Gastroesophageal sphincter (tissue), 4 donors: ENCODE measurements around the gene NCKAP5. TPM values are rescaled to one million over a fixed set of nuclear protein-coding genes. Genes with fewer than 3 reads are reported as not detected.

Source experiments
- ATAC-seq: fragments of 150-250 bp; one replicate; pipeline ENCODE4 v1.9.1; 2016; ENCODE audit warnings: mild to moderate bottlenecking, moderate library complexity
- H3K27ac ChIP-seq, 4 donors: fragments of 200-600 bp; sonication (generic) in 3 of 4; 1 replicate in 3 of 4; 2 replicates in 1 of 4; pipeline ENCODE4 v1.5.1; 2016 to 2019
- H3K27me3 ChIP-seq: fragments of 200-600 bp; sonication (generic); one replicate; pipeline ENCODE4 v1.5.1; 2019
- H3K36me3 ChIP-seq, 2 donors: fragments of 200-600 bp; sonication (generic); one replicate each; pipeline ENCODE4 v1.5.1; 2019; ENCODE audit warnings: control low read depth in 1 of 2
- H3K4me1 ChIP-seq, 3 donors: fragments of 200-600 bp; sonication (generic); 1 replicate in 2 of 3; 2 replicates in 1 of 3; pipeline ENCODE4 v1.5.1; 2016 to 2019; ENCODE audit warnings: control low read depth in 2 of 3
- H3K4me3 ChIP-seq, 2 donors: fragments of 200-600 bp; sonication (generic); one replicate each; pipeline ENCODE4 v1.5.1; 2019; ENCODE audit warnings: mild to moderate bottlenecking in 1 of 2, moderate library complexity in 1 of 2
- H3K9me3 ChIP-seq, 3 donors: fragments of 200-600 bp; sonication (generic); one replicate each; pipeline ENCODE4 v1.5.1; 2017 to 2019; ENCODE audit warnings: control low read depth in 2 of 3
- EP300 ChIP-seq: sonication (generic); formaldehyde crosslinking; IDR thresholded peaks from one replicate; pipeline ENCODE4 v1.6.1; 2017; ENCODE audit warnings: antibody characterized with exemption, mild to moderate bottlenecking
- POLR2A ChIP-seq, 2 donors: fragments of 450-650 bp; IDR thresholded peaks; one replicate each; pipeline ENCODE4 v1.6.1; 2017; ENCODE audit warnings: antibody characterized with exemption in 2 of 2, mild to moderate bottlenecking in 2 of 2, moderate library complexity in 1 of 2
- POLR2AphosphoS5 ChIP-seq: sonication (generic); formaldehyde crosslinking; IDR thresholded peaks from one replicate; pipeline ENCODE4 v1.6.1; 2017; ENCODE audit warnings: antibody characterized with exemption
- WGBS, 2 donors: methylation state at CpG; one replicate each; pipeline ENCODE4 v1.1.5; 2018; ENCODE audit warnings: low coverage in 1 of 2; 5-methylcytosine and 5-hydroxymethylcytosine counted together
- total RNA-seq, 4 donors: library from RNA; depleted of rRNA; stranded (reverse); fragments of >200 nt; gene quantifications; one replicate each; pipeline ENCODE4 v1.1.0, GENCODE V29; 2016
- TF ChIP-seq, protein P1 (sequence below), 4 experiments: fragments of 200-600 bp in 2 of 4; fragments of 450-650 bp in 2 of 4; sonication (generic) in 1 of 4; IDR thresholded peaks; one replicate each; pipeline ENCODE4 v1.5.1; 2017 to 2019; ENCODE audit warnings: antibody characterized with exemption in 4 of 4, mild to moderate bottlenecking in 2 of 4, moderate library complexity in 2 of 4

NCKAP5 gene
- total RNA-seq, 4 donors from 2014 or later = 0.16 to 0.57 (median 0.33) TPM

DNA sequence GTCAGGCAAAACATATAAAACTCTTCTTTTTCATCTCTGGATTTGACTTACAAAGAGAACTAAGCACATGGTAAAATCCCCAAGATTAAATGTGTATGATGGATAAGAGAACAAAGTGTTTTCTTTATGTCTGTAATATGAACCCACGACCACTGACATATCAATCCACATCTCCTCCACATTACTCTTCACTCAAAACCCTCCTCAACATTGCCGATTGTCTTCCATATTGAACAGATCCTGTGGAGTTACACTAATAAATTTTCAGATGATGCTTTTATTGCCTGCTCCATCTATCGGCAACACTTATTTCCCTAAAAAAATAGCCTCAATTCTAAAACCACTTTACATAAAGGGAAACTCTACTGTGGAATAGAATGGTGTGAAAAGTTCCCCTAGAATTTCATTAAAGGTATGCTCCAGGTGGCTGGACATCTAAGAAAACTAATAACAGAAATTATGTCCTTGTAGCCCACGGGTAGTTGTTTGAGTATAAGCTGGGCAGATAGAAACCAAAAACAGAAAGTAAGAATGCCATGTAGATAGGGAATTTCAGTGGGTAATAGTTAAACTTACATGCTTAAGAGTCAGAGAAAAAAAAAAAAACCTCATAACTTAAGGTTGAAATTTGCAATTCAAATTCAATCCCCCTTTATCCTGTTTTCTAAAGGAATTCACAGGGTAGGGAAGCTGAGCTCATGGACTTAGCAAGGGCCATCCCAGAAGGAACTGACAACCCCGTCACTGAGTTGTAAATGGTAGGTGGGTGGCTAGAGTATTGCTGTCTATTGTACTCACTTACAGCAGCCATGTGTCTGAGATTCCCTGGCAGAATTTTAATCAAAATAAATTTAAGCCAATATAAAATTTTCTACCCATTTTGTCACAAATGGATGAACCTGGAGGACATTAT lies 592.8 kb downstream of the NCKAP5 start:
- no peaks in the 10 kb centered on the region for H3K27me3 ChIP-seq
- WGBS, 2 donors = 84 to 89% methylated on average over 5 of the region's 5 CpGs
- H3K4me1 ChIP-seq = peaks cover 0 to 8% (median 3%) of the 10 kb centered on the region in 3 donors
- no peaks in the 10 kb centered on the region for H3K36me3 ChIP-seq
- TF ChIP-seq, protein P1, sequence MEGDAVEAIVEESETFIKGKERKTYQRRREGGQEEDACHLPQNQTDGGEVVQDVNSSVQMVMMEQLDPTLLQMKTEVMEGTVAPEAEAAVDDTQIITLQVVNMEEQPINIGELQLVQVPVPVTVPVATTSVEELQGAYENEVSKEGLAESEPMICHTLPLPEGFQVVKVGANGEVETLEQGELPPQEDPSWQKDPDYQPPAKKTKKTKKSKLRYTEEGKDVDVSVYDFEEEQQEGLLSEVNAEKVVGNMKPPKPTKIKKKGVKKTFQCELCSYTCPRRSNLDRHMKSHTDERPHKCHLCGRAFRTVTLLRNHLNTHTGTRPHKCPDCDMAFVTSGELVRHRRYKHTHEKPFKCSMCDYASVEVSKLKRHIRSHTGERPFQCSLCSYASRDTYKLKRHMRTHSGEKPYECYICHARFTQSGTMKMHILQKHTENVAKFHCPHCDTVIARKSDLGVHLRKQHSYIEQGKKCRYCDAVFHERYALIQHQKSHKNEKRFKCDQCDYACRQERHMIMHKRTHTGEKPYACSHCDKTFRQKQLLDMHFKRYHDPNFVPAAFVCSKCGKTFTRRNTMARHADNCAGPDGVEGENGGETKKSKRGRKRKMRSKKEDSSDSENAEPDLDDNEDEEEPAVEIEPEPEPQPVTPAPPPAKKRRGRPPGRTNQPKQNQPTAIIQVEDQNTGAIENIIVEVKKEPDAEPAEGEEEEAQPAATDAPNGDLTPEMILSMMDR (IDR thresholded peaks at IDR 0.05) = no peak
- TF ChIP-seq POLR2A (IDR thresholded peaks at IDR 0.05) (no peak), POLR2AphosphoS5 (no peak), EP300 (no peak)
- H3K27ac ChIP-seq = no peak overlapping the region
- no peak overlapping the region for H3K4me3 ChIP-seq
- no peaks in the 10 kb centered on the region for H3K9me3 ChIP-seq
- no peak for ATAC-seq

DNA sequence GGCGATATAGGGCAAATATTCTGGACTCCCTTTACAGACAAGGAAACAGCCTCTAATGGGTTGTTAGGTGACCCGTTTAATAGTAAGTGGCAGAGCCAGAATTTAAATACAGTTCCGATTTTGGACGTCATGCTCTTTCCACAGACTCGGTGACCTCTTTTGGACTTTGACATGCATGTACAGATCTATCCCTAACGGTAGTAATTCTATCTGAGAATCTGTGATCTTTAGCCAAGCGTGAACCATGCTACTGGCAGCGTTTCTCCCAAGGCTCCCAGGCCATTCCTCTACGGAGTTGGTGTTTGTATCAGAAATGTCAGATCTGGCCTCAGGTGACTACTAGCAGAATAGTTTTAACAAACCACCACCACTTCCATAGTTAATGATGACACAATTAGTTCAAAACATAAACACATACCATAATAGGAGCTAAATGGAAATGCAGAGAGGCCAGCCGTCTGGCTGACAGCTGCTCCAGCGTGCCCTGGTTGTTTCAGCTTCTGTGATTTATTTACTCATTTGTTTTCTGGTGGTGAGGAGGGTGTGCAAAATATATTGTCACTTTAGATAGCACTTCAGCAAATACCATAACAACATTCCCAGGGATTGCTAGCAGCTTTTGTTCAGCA lies 593.7 kb downstream of the NCKAP5 start:
- ATAC-seq = no peak
- Histone ChIP-seq H3K27ac (no peak overlapping the region), H3K27me3 (no peaks in the 10 kb centered on the region), H3K9me3 (no peaks in the 10 kb centered on the region), H3K4me3 (no peak overlapping the region), H3K4me1 (peaks cover 0 to 8% (median 3%) of the 10 kb centered on the region in 3 donors), H3K36me3 (no peaks in the 10 kb centered on the region)
- TF ChIP-seq POLR2AphosphoS5 (no peak), EP300 (no peak), POLR2A (IDR thresholded peaks at IDR 0.05) (no peak)
- TF ChIP-seq, protein P1 (IDR thresholded peaks at IDR 0.05) = no peak
- 32 to 49% methylated on average over 10 to 11 of the region's 11 CpGs for WGBS, 2 donors

DNA sequence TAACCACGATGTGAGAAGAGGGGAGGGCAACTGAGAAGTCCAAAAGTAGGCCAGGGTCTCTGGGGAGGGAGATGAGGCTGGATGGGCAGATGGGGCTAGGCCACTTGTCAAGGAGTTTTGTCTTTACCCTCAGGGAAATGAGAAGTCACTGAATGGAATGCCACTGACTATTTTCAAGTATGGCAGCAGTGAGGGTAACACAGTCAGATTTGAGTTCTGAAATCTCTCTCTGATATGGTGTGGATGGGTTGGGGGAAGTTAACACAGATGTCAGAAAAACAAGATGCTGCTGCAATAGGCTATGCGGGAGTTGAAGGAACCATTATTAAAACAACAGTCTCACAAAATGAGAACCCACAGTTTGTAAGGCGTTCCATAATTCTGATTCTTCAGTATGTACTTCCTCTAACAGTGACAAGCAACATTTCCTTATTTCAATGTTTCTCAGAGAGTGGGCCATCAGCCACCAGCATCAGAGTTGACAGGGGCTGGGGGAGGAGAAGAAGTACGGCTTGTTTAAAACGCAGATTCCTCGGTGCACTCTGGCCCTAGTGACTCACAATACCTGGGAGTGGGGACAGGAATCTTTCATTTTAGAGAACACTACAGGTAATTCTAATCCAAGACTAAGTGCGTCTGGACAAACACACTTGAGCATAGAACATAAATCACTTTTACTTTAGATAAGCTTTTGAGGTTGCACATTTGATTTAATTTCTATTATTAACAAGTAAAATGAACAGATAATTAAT lies 596.8 kb downstream of the NCKAP5 start:
- peaks cover 0 to 8% (median 3%) of the 10 kb centered on the region in 3 donors for H3K4me1 ChIP-seq
- no peak for TF ChIP-seq POLR2A (IDR thresholded peaks at IDR 0.05)
- TF ChIP-seq POLR2AphosphoS5 = no peak
- TF ChIP-seq, protein P1 (IDR thresholded peaks at IDR 0.05) = no peak
- no peak for TF ChIP-seq EP300
- no peak for ATAC-seq
- no peak overlapping the region for H3K4me3 ChIP-seq
- 88 to 89% methylated on average over 6 to 7 of the region's 7 CpGs for WGBS, 2 donors
- no peaks in the 10 kb centered on the region for H3K36me3 ChIP-seq
- no peaks in the 10 kb centered on the region for H3K27me3 ChIP-seq
- H3K27ac ChIP-seq = no peak overlapping the region
- H3K9me3 ChIP-seq = no peaks in the 10 kb centered on the region

DNA sequence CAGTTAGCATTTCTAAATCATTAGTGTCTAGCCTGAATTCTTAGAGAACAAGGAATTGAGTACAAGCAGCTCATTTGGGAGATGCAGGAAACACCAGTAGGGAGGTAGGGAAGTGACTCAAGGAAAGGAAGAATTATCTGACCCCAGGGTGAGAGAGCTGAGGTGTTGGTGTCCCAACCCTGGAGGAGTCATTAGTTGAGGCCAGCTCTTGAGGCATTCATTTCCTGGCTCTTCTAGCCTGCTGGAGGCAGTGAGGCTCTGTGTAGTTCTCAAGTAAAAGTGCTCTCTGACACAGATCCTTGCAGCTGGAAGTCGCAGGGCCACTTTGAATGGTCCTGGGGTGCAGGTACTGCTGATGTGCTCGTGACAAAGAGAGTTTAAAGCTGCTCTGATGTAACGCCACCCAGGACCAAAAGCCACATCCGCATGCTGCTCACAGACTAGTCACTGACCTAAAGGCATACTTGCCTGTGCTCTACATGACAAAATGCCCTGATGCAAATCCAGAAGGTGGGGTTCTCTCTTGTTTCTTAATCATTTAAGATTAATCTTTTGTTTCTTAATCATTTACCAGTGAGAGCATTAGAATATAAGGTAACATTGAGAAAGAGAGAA lies 598.8 kb downstream of the NCKAP5 start:
- TF ChIP-seq POLR2AphosphoS5 (no peak), EP300 (no peak), POLR2A (IDR thresholded peaks at IDR 0.05) (no peak)
- TF ChIP-seq, protein P1 (IDR thresholded peaks at IDR 0.05) = no peak
- WGBS, 2 donors = 95% methylated on average over 3 to 4 of the region's 4 CpGs
- Histone ChIP-seq H3K36me3 (no peaks in the 10 kb centered on the region), H3K4me3 (no peak overlapping the region), H3K27me3 (no peaks in the 10 kb centered on the region), H3K27ac (no peak overlapping the region), H3K9me3 (no peaks in the 10 kb centered on the region), H3K4me1 (peaks cover 0 to 3% (median 3%) of the 10 kb centered on the region in 3 donors)
- no peak for ATAC-seq
